GM12878 (cell line): ENCODE measurements around the gene CSRP2. TPM values are rescaled to one million over a fixed set of nuclear protein-coding genes. Genes with fewer than 3 reads are reported as not detected.

ENCODE experiments used
- ATAC-seq: fragments of 200-7000 bp; cut with Tn5 transposase; 3 replicates; pipeline ENCODE4 v1.9.1; 2020; ENCODE audit warnings: mild to moderate bottlenecking, moderate library complexity
- BruUV-seq: library from RNA; stranded (reverse); fragments of 400-500 nt; replicated peaks from 2 replicates; lab custom pipeline; 2021; lab: Mats Ljungman, UMichigan
- CTCF ChIA-PET: fragments of 300-600 bp; sonication (Branson Sonifier 250); formaldehyde crosslinking; extraction: SDS; loops from one replicate; lab custom pipeline; 2021; ENCODE audit warnings: inconsistent platforms; lab: Yijun Ruan, JAX
- POLR2A ChIA-PET: fragments of 350-600 bp; formaldehyde crosslinking; extraction: SDS; loops from one replicate; lab custom pipeline; 2021; ENCODE audit warnings: inconsistent platforms; lab: Charles Lee
- RAD21 ChIA-PET: fragments of 300-600 bp; sonication (Branson Sonifier 250); formaldehyde crosslinking; loops from one replicate; lab custom pipeline; 2023; ENCODE audit warnings: antibody characterized with exemption; ENCODE audit not compliant: unreplicated experiment; lab: Charles Lee
- SMC1A ChIA-PET: fragments of 300-600 bp; sonication (Branson Sonifier 250); formaldehyde crosslinking; loops from one replicate; lab custom pipeline; 2023; ENCODE audit not compliant: unreplicated experiment, uncharacterized antibody; lab: Charles Lee
- DNase-seq: peaks from one replicate; pipeline ENCODE4 v3.0.0-alpha.2; 2011; ENCODE audit warnings: low read depth, low spot score
- FAIRE-seq: peaks from 3 replicates; lab custom pipeline; 2011; peaks lifted over from hg19 to GRCh38; lab: Jason Lieb, UNC
- H2AFZ ChIP-seq: 2 replicates; pipeline ENCODE4 v1.6.0; 2011; ENCODE audit warnings: low read depth, low read length, control low read depth; ENCODE audit not compliant: control insufficient read depth
- H3K27ac ChIP-seq: 2 replicates; pipeline ENCODE4 v1.5.1; 2011; ENCODE audit warnings: control low read depth; ENCODE audit not compliant: control insufficient read depth, insufficient read depth
- H3K27me3 ChIP-seq, 2 experiments: replicated peaks in 1 of 2; 2 replicates each; pipeline versions ENCODE4 v1.6.0 to v1.6.1; 2011; ENCODE audit warnings: low read length in 1 of 2; ENCODE audit not compliant: control insufficient read depth in 2 of 2, insufficient read depth in 2 of 2
- H3K36me3 ChIP-seq, 2 experiments: 2 replicates each; pipeline ENCODE4 v1.5.1; 2011; ENCODE audit warnings: low read length in 1 of 2; ENCODE audit not compliant: control insufficient read depth in 2 of 2, insufficient read depth in 2 of 2
- H3K4me1 ChIP-seq: 2 replicates; pipeline ENCODE4 v1.6.1; 2011; ENCODE audit warnings: mild to moderate bottlenecking, low read length, moderate library complexity, mixed read lengths; ENCODE audit not compliant: control insufficient read depth, insufficient read depth
- H3K4me2 ChIP-seq: 2 replicates; pipeline ENCODE4 v1.6.0; 2011; ENCODE audit warnings: control low read depth; ENCODE audit not compliant: control insufficient read depth, insufficient read depth
- H3K4me3 ChIP-seq: fragments of 200-600 bp; sonication (generic); 2 replicates; pipeline ENCODE4 v1.5.1; 2016
- H3K79me2 ChIP-seq: 2 replicates; pipeline ENCODE4 v1.6.0; 2011; ENCODE audit warnings: low read length; ENCODE audit not compliant: control insufficient read depth, insufficient read depth
- H3K9ac ChIP-seq: 2 replicates; pipeline ENCODE4 v1.8.0; 2011; ENCODE audit warnings: low read length, control low read depth, mixed read lengths; ENCODE audit not compliant: control insufficient read depth, insufficient read depth
- H3K9me3 ChIP-seq: replicated peaks from 3 replicates; pipeline ENCODE4 v1.5.1; 2011; ENCODE audit warnings: mild to moderate bottlenecking, low read length; ENCODE audit not compliant: control insufficient read depth, insufficient read depth
- H4K20me1 ChIP-seq: 2 replicates; pipeline ENCODE4 v1.6.0; 2011; ENCODE audit not compliant: control insufficient read depth, insufficient read depth
- NR2C2 ChIP-seq: IDR thresholded peaks from 2 replicates; pipeline ENCODE4 v1.6.1; 2011; ENCODE audit warnings: borderline replicate concordance, low read depth; ENCODE audit not compliant: control insufficient read depth, insufficient read length
- SIX5 ChIP-seq: IDR thresholded peaks from 2 replicates; pipeline ENCODE4 v1.6.1; 2011; ENCODE audit warnings: mild to moderate bottlenecking, low read depth, low read length, moderate library complexity; ENCODE audit not compliant: severe bottlenecking
- SREBF1 ChIP-seq: IDR thresholded peaks from 2 replicates; pipeline ENCODE4 v1.6.1; 2012; ENCODE audit warnings: mild to moderate bottlenecking, low read length
- WGBS: methylation state at CpG from one replicate; pipeline ENCODE4 v1.1.6; 2016; ENCODE audit warnings: low lambda C conversion rate; ENCODE audit not compliant: insufficient replicate concordance, insufficient coverage; ENCODE audit errors: missing lambda C conversion rate; 5-methylcytosine and 5-hydroxymethylcytosine counted together
- in situ Hi-C: fragments of 300-500 bp; cut with MboI; formaldehyde crosslinking; loops from 9 replicates; pipeline ENCODE4 v1.14.3; 2018; ENCODE audit warnings: mixed read lengths
- intact Hi-C: fragments of 100-400 bp; cut with micrococcal nuclease; formaldehyde crosslinking; loops from one replicate; pipeline ENCODE4 v1.14.2; 2022; ENCODE audit not compliant: unreplicated experiment
- polyA plus RNA-seq, 11 experiments: library from polyadenylated mRNA; depleted of rRNA in 4 of 11; unstranded in 6 of 11; stranded (reverse) in 5 of 11; fragments of >200 nt; fragmentation: Nextera tagmentation in 4 of 11; fragmentation: Illumina TruSeq in 1 of 11; extraction: Ambion mirVana in 4 of 11; extraction: Trizol in 1 of 11; gene quantifications; 1 replicate in 1 of 11; 2 replicates in 10 of 11; pipeline versions ENCODE4 v1.2.1 to v1.2.3, GENCODE V29; 2011 to 2016; ENCODE audit warnings: inconsistent platforms in 2 of 11, missing spikeins in 2 of 11, low read depth in 1 of 11
- total RNA-seq, 4 experiments: library from RNA; depleted of rRNA in 3 of 4; stranded (reverse); fragments of >200 nt in 3 of 4; fragmentation: Illumina TruSeq in 1 of 4; extraction: Trizol in 1 of 4; gene quantifications; 2 replicates each; pipeline versions ENCODE4 v1.2.1 to v1.2.3, GENCODE V29; 2013 to 2021
- TF ChIP-seq, protein P1 (sequence below): fragments of 450-650 bp; IDR thresholded peaks from 2 replicates; pipeline ENCODE4 v1.6.1; 2014; ENCODE audit warnings: mild to moderate bottlenecking
- TF ChIP-seq, protein P2 (sequence below): fragments of 450-650 bp; formaldehyde crosslinking; IDR thresholded peaks from 2 replicates; pipeline ENCODE4 v1.5.0; 2022; ENCODE audit warnings: mild to moderate bottlenecking, missing genetic modification characterization

CSRP2 gene
- total and polyA plus RNA-seq, 10 of the 15 experiments (the other 5 are each of a cell fraction or from before 2014, with no cell fraction given) = 0.08 to 1.6 (median 0.52) TPM

DNA sequence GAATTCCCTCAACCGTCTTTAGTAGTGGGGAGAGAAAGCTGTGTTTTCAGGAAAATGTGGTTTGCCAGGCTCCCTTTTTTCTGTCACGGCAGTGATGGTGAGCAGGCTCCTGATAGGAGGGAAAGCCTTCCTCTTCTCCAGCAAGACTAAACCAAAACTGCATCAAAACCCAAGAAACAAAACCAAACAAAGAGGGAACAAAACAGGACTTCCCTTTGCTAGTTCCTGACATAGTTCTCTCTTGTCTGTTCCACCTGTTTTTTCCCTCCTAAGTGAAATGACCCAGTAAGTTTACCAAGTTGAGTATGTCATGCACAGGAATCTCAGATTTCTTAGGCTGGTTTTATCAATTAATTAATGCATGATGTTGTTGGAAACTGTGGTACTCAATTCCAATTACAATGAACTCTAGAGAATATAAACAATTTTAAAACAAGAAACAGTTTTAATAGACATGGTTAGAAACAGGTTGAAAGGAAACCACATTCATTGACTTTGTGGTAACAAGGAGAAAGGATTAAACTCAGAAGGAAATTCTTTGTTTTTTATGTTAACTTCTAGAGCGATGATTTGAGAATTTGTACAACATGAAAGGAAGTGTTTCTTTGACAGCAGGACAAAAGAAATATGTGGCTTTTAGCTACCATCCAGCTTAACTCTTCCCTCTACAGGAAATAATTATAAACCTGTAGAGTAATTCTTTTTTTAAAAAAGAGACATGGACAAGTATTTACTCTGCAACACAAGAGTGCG, 23.0 kb upstream of the CSRP2 start:
- Histone ChIP-seq H3K4me2 (no peak overlapping the region), H3K36me3 (no peaks in the 10 kb centered on the region), H3K9ac (no peak overlapping the region), H2AFZ (no peak overlapping the region), H3K4me1 (no peaks in the 10 kb centered on the region), H3K27ac (no peak overlapping the region), H4K20me1 (no peaks in the 10 kb centered on the region), H3K27me3 (no peaks in the 10 kb centered on the region), H3K9me3 (no peaks in the 10 kb centered on the region), H3K79me2 (no peaks in the 10 kb centered on the region), H3K4me3 (no peak overlapping the region)
- SMC1A ChIA-PET = no interaction called here
- no peak for ATAC-seq
- in situ Hi-C loops = no loop called here
- POLR2A ChIA-PET = no interaction called here
- WGBS = 26% methylated on average over 4 of the region's 4 CpGs
- FAIRE-seq = no peak
- no peak for DNase-seq
- TF ChIP-seq SIX5 (no peak), SREBF1 (no peak), NR2C2 (no peak)
- TF ChIP-seq, protein P1, sequence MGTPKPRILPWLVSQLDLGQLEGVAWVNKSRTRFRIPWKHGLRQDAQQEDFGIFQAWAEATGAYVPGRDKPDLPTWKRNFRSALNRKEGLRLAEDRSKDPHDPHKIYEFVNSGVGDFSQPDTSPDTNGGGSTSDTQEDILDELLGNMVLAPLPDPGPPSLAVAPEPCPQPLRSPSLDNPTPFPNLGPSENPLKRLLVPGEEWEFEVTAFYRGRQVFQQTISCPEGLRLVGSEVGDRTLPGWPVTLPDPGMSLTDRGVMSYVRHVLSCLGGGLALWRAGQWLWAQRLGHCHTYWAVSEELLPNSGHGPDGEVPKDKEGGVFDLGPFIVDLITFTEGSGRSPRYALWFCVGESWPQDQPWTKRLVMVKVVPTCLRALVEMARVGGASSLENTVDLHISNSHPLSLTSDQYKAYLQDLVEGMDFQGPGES = no peak
- TF ChIP-seq, protein P2, sequence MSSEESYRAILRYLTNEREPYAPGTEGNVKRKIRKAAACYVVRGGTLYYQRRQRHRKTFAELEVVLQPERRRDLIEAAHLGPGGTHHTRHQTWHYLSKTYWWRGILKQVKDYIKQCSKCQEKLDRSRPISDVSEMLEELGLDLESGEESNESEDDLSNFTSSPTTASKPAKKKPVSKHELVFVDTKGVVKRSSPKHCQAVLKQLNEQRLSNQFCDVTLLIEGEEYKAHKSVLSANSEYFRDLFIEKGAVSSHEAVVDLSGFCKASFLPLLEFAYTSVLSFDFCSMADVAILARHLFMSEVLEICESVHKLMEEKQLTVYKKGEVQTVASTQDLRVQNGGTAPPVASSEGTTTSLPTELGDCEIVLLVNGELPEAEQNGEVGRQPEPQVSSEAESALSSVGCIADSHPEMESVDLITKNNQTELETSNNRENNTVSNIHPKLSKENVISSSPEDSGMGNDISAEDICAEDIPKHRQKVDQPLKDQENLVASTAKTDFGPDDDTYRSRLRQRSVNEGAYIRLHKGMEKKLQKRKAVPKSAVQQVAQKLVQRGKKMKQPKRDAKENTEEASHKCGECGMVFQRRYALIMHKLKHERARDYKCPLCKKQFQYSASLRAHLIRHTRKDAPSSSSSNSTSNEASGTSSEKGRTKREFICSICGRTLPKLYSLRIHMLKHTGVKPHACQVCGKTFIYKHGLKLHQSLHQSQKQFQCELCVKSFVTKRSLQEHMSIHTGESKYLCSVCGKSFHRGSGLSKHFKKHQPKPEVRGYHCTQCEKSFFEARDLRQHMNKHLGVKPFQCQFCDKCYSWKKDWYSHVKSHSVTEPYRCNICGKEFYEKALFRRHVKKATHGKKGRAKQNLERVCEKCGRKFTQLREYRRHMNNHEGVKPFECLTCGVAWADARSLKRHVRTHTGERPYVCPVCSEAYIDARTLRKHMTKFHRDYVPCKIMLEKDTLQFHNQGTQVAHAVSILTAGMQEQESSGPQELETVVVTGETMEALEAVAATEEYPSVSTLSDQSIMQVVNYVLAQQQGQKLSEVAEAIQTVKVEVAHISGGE (CRISPR knock-in tag) = no peak
- no TSS peak for BruUV-seq
- CTCF ChIA-PET = interaction anchor here (0.6 to 1.0 kb wide), 2 partner anchors 9 to 109 kb away, joined by 3 read pairs; no protein-coding TSS in a partner anchor
- intact Hi-C loops = no loop called here
- RAD21 ChIA-PET = no interaction called here
